Fibroblast of lung (primary cell): ENCODE results near the gene DICER1.

Experiments
- EZH2 ChIP-seq: IDR thresholded peaks from 2 replicates; pipeline ENCODE4 v1.5.1; 2012; ENCODE audit warnings: low read length, control low read depth, mild to moderate bottlenecking; ENCODE audit errors: missing control alignments
- TF ChIP-seq, protein P1 (sequence below), 2 donors: IDR thresholded peaks in 1 of 2; conservative IDR thresholded peaks in 1 of 2; 1 replicate in 1 of 2; 2 replicates in 1 of 2; pipeline ENCODE4 v1.5.1; 2011 to 2012; ENCODE audit warnings: low read length in 2 of 2, control low read depth in 1 of 2, inconsistent platforms in 1 of 2, low read depth in 1 of 2, mild to moderate bottlenecking in 1 of 2

DNA sequence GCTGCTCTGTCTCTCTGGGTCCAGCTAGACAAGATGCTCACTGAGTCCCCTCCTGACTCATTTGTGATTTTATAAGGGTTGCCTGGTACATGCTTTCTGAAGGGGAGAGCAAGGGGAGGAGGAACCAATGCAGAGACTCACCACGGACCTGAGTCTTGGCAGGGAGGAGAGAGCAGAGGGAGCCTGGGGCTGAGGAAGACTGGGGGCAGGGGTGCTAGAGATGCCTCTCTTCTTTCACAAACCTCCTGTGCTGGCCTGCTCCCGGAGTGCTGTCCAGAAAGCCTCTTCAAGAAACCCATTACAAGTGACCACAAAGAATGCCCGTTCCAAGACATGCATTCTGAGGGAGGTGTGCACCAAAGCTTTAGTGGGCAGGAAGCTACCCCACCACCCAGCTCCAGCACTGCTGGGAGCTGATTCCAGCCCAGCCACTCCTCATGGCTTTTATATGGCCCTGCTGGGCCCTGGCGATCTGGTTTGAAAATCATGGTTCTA is 33.1 kb upstream of the DICER1 start:
- TF ChIP-seq, protein P1, sequence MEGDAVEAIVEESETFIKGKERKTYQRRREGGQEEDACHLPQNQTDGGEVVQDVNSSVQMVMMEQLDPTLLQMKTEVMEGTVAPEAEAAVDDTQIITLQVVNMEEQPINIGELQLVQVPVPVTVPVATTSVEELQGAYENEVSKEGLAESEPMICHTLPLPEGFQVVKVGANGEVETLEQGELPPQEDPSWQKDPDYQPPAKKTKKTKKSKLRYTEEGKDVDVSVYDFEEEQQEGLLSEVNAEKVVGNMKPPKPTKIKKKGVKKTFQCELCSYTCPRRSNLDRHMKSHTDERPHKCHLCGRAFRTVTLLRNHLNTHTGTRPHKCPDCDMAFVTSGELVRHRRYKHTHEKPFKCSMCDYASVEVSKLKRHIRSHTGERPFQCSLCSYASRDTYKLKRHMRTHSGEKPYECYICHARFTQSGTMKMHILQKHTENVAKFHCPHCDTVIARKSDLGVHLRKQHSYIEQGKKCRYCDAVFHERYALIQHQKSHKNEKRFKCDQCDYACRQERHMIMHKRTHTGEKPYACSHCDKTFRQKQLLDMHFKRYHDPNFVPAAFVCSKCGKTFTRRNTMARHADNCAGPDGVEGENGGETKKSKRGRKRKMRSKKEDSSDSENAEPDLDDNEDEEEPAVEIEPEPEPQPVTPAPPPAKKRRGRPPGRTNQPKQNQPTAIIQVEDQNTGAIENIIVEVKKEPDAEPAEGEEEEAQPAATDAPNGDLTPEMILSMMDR (conservative IDR thresholded peaks at IDR 0.05 in 1 of 2, IDR thresholded peaks at IDR 0.05 in 1 of 2; ENCODE audit: low read depth in 1 of 2, low read length in 2 of 2): no peak
- no peak for TF ChIP-seq EZH2
